NT2/D1 (cell line): ENCODE results near the gene KRTAP9-2.

ENCODE experiments used
- SUZ12 ChIP-seq: IDR thresholded peaks from 2 replicates; pipeline ENCODE4 v1.6.1; 2011; ENCODE audit not compliant: insufficient read length, insufficient read depth; ENCODE audit errors: extremely low read depth
- YY1 ChIP-seq: IDR thresholded peaks from 2 replicates; pipeline ENCODE4 v1.6.1; 2011; ENCODE audit not compliant: insufficient read length, insufficient read depth
- ZNF274 ChIP-seq: IDR thresholded peaks from 2 replicates; pipeline ENCODE4 v1.6.1; 2011; ENCODE audit warnings: mild to moderate bottlenecking, low read depth, low read length

DNA sequence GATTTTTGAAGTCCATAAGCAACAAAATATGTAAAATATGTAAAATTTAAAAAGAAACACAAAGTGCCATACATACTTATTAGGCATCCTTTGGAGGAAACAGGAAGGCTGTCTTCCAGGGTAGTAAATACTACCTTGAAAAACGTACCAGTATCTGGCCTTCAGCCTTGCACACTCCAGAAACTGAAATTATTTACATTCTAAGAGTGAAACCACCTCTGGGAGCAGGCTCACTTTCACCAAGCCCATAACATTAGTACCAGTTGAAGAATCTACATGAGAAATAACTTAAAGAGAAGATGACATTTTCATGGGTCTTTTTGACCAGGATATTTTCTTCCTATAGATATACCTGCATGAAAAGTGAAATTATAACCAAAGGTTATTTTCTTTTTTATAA is 30.4 kb upstream of the KRTAP9-2 start:
- TF ChIP-seq SUZ12: no peak
- TF ChIP-seq ZNF274: no peak
- no peak for TF ChIP-seq YY1
